VCaP (cell line): Measurements from ENCODE around the gene DNAJB14.
"Not testable (repeated sequence)": the region's sequence is repeated elsewhere in the genome, so short reads cannot be mapped to it uniquely, and the experiment has no call there.

Experiments used
- H3K27ac ChIP-seq: fragments of 450-650 bp; 2 replicates; pipeline ENCODE4 v1.5.1; 2017
- TF ChIP-seq, protein P1 (sequence below): fragments of 450-650 bp; conservative IDR thresholded peaks from 2 replicates; pipeline ENCODE4 v1.5.1; 2017; ENCODE audit warnings: mild to moderate bottlenecking, moderate library complexity

DNAJB14 gene

DNA sequence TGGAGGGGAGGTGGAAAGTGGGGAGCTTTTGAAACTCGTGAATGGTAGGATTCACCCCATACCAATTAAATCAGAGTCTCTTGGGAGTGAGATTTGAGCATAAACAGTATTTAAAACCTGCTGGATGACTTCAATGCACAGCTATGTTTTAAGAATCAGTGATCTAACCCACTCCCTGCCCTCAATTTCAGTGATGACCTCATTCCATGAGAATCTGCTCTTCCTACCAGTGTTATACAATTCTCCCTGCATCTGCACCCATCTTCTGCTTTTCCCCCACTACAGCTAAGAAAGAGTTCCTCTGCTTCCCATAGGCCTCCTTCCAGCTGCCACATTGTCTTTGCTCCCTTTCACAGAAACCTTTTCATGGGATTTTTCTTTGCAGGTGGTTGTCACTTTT lies 21.9 kb upstream of the DNAJB14 start:
- TF ChIP-seq, protein P1, sequence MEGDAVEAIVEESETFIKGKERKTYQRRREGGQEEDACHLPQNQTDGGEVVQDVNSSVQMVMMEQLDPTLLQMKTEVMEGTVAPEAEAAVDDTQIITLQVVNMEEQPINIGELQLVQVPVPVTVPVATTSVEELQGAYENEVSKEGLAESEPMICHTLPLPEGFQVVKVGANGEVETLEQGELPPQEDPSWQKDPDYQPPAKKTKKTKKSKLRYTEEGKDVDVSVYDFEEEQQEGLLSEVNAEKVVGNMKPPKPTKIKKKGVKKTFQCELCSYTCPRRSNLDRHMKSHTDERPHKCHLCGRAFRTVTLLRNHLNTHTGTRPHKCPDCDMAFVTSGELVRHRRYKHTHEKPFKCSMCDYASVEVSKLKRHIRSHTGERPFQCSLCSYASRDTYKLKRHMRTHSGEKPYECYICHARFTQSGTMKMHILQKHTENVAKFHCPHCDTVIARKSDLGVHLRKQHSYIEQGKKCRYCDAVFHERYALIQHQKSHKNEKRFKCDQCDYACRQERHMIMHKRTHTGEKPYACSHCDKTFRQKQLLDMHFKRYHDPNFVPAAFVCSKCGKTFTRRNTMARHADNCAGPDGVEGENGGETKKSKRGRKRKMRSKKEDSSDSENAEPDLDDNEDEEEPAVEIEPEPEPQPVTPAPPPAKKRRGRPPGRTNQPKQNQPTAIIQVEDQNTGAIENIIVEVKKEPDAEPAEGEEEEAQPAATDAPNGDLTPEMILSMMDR, result no peak
- no peak overlapping the region for H3K27ac ChIP-seq

DNA sequence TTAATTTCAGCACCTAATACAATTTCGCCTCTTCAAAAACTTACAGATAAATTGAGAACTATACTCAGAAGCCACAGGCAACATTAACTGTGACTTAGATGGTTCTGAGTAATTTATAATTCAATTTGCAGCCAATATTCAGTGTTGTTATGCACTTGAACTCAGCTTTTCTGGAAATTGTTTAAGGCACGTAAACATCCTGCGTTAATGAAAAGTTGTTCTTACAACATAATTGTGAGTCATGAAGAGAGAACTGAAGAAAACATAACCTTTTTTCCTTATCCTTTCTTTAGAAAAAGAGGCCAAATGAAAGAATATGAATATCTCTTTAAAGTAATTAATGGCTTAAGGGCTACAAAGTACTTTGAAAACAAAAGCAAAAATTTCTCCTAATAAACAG lies 20.3 kb upstream of the DNAJB14 start:
- no peak overlapping the region for H3K27ac ChIP-seq

DNA sequence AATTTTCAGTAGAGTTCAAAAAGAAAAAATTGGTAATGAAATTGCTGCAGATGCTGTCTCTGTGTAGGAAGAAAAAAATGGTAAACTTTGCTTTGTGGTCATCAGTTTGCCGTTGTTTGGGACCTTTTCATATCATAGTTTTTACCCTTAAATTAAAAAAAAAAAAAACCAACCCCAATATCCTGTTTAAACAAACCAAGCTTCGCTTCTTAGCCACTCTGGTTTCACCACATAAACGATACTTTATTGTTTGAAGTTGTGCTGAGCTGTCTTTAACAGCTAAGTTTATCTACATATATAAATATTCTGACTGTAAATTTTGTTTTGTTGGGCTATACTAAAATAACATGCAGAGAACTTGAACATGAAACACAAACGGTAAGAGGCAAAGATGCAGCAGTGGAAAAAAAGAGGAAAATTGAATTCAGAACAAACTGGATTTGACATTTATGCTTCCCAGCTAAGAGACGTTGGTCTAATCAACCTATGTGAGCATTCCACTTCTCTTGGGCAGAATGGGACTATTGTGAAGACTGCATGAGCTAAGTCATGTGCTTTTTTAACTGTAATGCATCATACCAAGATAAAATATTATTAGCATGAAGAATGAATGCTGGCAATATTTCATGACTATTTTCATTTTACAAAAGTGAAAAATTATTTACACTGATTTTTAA lies 19.4 kb upstream of the DNAJB14 start:
- TF ChIP-seq, protein P1, result no peak
- no peak overlapping the region for H3K27ac ChIP-seq

More for the DNA sequence above, 20.3 kb upstream of the DNAJB14 start:
- TF ChIP-seq, protein P1, result no peak

DNA sequence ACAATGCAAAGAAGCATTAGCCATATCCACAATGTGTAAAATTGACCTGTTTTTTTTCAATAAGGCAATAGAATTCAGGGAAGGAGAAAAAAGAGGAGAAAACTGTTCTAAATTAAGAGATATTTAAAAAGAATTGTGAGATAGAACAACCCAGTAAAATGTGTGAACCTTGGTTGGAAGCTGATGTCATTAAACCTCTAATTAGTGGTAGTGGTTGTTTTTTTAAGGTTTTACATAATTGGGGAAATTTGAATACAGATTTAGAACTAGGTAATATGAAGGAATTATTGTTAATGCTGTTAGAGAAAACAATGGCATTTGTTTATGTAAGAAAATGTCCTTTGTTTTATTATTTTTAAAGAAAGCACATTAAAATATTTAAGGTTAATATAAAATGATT lies 18.8 kb upstream of the DNAJB14 start:
- H3K27ac ChIP-seq, result no peak overlapping the region
- TF ChIP-seq, protein P1, result no peak

DNA sequence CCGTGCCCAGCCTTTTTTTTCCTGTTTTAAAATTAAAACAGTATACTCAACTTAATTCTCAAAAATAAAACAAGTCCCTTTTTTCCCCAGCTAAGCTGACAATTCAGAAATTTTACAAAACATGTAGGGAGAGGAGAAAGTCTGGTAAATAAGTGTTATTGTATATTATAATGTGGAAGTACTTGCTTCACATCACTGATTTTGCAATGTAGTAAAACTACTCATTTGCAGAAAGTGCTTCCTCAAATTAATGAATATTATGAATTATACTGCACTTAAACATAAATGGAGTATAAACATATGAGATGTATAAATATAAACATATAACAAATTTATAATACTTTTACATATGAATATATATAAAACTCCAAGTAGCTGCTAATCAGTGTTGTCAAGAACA lies 15.3 kb upstream of the DNAJB14 start:
- TF ChIP-seq, protein P1, result no peak

DNA sequence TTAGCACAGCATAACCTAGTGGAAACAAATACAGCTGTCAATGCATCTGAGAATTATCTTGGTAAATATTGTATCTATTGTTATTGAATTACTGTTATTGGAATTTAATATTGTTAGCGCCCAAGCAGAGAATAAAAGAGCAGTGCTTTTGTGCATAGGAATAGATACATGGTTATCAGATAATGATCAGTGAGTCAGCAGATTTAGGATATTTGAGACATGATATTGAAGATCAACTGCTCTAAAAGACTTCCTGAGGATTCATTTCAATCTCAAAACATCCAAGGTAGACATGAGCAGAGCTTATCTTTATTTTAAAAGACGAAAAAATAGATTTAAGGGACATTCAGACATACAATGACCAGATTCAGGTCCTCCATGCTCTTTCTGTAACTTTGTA lies 14.2 kb upstream of the DNAJB14 start:
- H3K27ac ChIP-seq, result no peak overlapping the region

More for the DNA sequence above, 15.3 kb upstream of the DNAJB14 start:
- H3K27ac ChIP-seq, result no peak overlapping the region

DNA sequence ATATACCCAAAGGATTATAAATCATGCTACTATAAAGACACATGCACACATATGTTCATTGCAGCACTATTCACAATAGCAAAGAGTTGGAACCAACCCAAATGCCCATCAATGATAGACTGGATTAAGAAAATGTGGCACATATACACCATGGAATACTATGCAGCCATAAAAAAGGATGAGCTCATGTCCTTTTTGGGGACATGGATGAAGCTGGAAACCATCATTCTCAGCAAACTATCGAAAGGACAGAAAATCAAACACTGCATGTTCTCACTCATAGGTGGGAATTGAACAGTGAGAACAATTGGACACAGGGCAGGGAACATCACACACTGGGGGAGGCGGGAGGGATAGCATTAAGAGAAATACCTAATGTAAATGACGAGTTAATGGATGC lies 11.8 kb upstream of the DNAJB14 start:
- not testable (repeated sequence) for H3K27ac ChIP-seq

More for the DNA sequence above, 14.2 kb upstream of the DNAJB14 start:
- TF ChIP-seq, protein P1, result no peak

DNA sequence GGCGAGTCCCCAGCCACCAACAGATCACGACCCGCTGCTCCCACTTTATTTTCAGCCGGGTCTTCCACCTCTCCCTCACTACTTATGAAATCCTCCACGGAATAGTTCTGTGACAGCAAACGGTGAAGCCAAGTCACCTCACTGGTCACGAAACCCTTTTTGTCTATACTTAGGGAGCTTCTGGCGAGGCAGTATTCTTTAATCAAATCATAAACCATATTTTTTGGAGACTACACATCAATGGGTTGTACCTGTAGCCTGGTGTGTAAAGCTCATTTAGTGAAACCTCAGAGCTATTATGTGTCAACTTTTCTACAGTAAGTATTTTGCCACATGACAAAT lies 4.5 kb upstream of the DNAJB14 start:
- peak overlapping the region; percentile 93 for H3K27ac ChIP-seq
- TF ChIP-seq, protein P1, result no peak
